Endothelial cell of umbilical vein (primary cell): Measurements from ENCODE around the gene TESK2. TPM values are rescaled to one million over a fixed set of nuclear protein-coding genes. Genes with fewer than 3 reads are reported as not detected.

Source experiments
- BruUV-seq: library from RNA; stranded (reverse); fragments of 400-500 nt; replicated peaks from 2 replicates; lab custom pipeline; 2021; lab: Mats Ljungman, UMichigan
- CTCF ChIA-PET: fragments of 300-600, 350-600 bp; sonication (Branson Sonifier 250); formaldehyde crosslinking; loops from one replicate; lab custom pipeline; 2021; ENCODE audit warnings: antibody characterized with exemption, inconsistent platforms; lab: Charles Lee
- POLR2A ChIA-PET: fragments of 300-600, 350-600 bp; sonication (Branson Sonifier 250); formaldehyde crosslinking; loops from one replicate; lab custom pipeline; 2021; ENCODE audit warnings: antibody characterized with exemption, inconsistent platforms; lab: Charles Lee
- DNase-seq: peaks from one replicate; pipeline ENCODE4 v3.0.0-alpha.2; 2011; ENCODE audit warnings: low read depth, low spot score
- FAIRE-seq: peaks from 2 replicates; lab custom pipeline; 2011; peaks lifted over from hg19 to GRCh38; lab: Jason Lieb, UNC
- H2AFZ ChIP-seq: 2 replicates; pipeline ENCODE4 v1.6.0; 2012; ENCODE audit warnings: low read depth, low read length, control low read depth, inconsistent platforms
- H3K27ac ChIP-seq: 2 replicates; pipeline ENCODE4 v1.5.1; 2011; ENCODE audit warnings: low read depth, mild to moderate bottlenecking, control low read depth, low read length, moderate library complexity; ENCODE audit not compliant: insufficient read depth
- H3K27me3 ChIP-seq, 2 experiments: 2 replicates each; pipeline versions ENCODE4 v1.6.0 to v1.6.1; 2011; ENCODE audit warnings: low read length in 2 of 2, mixed read lengths in 1 of 2; ENCODE audit not compliant: control insufficient read depth in 2 of 2, insufficient read depth in 2 of 2
- H3K36me3 ChIP-seq, 2 experiments: 2 replicates in 1 of 2; 3 replicates in 1 of 2; pipeline ENCODE4 v1.5.1; 2011; ENCODE audit warnings: low read length in 2 of 2, mild to moderate bottlenecking in 1 of 2, moderate library complexity in 1 of 2; ENCODE audit not compliant: control insufficient read depth in 2 of 2, insufficient read depth in 2 of 2; ENCODE audit errors: extremely low read depth in 1 of 2
- H3K4me1 ChIP-seq: 3 replicates; pipeline ENCODE4 v1.5.1; 2011; ENCODE audit warnings: mild to moderate bottlenecking, low read length; ENCODE audit not compliant: control insufficient read depth, insufficient read depth; ENCODE audit errors: extremely low read depth
- H3K4me2 ChIP-seq: 2 replicates; pipeline ENCODE4 v1.6.1; 2011; ENCODE audit warnings: low read length, control low read depth, mixed read lengths; ENCODE audit not compliant: insufficient read depth
- H3K4me3 ChIP-seq, 3 experiments: fragments of 200-600 bp in 1 of 3; sonication (generic), shearing (Covaris generic) in 1 of 3; replicated peaks in 1 of 3; 2 replicates each; pipeline ENCODE4 v1.5.1; 2011 to 2016; ENCODE audit warnings: control low read depth in 3 of 3, low read length in 3 of 3, mild to moderate bottlenecking in 2 of 3, inconsistent platforms in 1 of 3, low read depth in 1 of 3, moderate library complexity in 1 of 3; ENCODE audit not compliant: insufficient read depth in 1 of 3
- H3K79me2 ChIP-seq: 2 replicates; pipeline ENCODE4 v1.6.0; 2012; ENCODE audit warnings: low read length, inconsistent platforms; ENCODE audit not compliant: control insufficient read depth, insufficient read depth
- H3K9ac ChIP-seq: replicated peaks from 2 replicates; pipeline ENCODE3; 2011; ENCODE audit warnings: low read length, control low read depth; ENCODE audit not compliant: insufficient read depth; ENCODE audit errors: extremely low read depth
- H3K9me1 ChIP-seq: replicated peaks from 3 replicates; pipeline ENCODE4 v1.6.0; 2011; ENCODE audit warnings: mild to moderate bottlenecking, low read length; ENCODE audit not compliant: control insufficient read depth, insufficient read depth; ENCODE audit errors: extremely low read depth
- H3K9me3 ChIP-seq: replicated peaks from 2 replicates; pipeline ENCODE4 v1.5.1; 2012; ENCODE audit warnings: low read length, inconsistent platforms; ENCODE audit not compliant: control insufficient read depth, insufficient read depth
- H4K20me1 ChIP-seq: replicated peaks from 2 replicates; pipeline ENCODE3; 2011; ENCODE audit warnings: mild to moderate bottlenecking, low read length; ENCODE audit not compliant: control insufficient read depth, insufficient read depth; ENCODE audit errors: extremely low read depth
- JUN ChIP-seq: IDR thresholded peaks from 2 replicates; pipeline ENCODE4 v1.6.1; 2011; ENCODE audit warnings: borderline replicate concordance, low read depth; ENCODE audit not compliant: insufficient read length, insufficient read depth
- MYC ChIP-seq: IDR thresholded peaks from one replicate; pipeline ENCODE4 v1.6.1; 2011; ENCODE audit warnings: mild to moderate bottlenecking, low read depth, low read length
- POLR2A ChIP-seq: IDR thresholded peaks from 2 replicates; pipeline ENCODE4 v1.6.1; 2012; ENCODE audit warnings: low read depth, mild to moderate bottlenecking, control low read depth, low read length
- POLR2AphosphoS5 ChIP-seq: IDR thresholded peaks from 2 replicates; pipeline ENCODE4 v1.6.1; 2012; ENCODE audit warnings: low read depth, mild to moderate bottlenecking, control low read depth, low read length, moderate library complexity; ENCODE audit not compliant: insufficient read depth
- dilution Hi-C: fragments of 300-500 bp; cut with MboI; formaldehyde crosslinking; loops from one replicate; pipeline ENCODE4 v1.15.0; 2019; ENCODE audit warnings: low sequenced_read_pairs; ENCODE audit not compliant: extremely low pct_ligation_motif_present
- intact Hi-C: fragments of 100-400 bp; cut with micrococcal nuclease; formaldehyde crosslinking; loops from one replicate; pipeline ENCODE4 v1.10.0; 2022
- polyA plus RNA-seq, 4 experiments: library from polyadenylated mRNA; depleted of rRNA in 3 of 4; stranded (reverse) in 3 of 4; unstranded in 1 of 4; fragments of >200 nt; gene quantifications; 2 replicates each; pipeline versions ENCODE4 v1.2.1 to v1.2.3, GENCODE V29; 2011 to 2012; ENCODE audit warnings: missing spikeins in 1 of 4
- total RNA-seq: library from RNA; stranded (reverse); gene quantifications from 2 replicates; pipeline ENCODE4 v1.2.3, GENCODE V29; 2021
- TF ChIP-seq, protein P1 (sequence below), 2 donors: IDR thresholded peaks; 1 replicate in 1 of 2; 2 replicates in 1 of 2; pipeline ENCODE4 v1.5.1; 2011; ENCODE audit warnings: low read length in 2 of 2, mild to moderate bottlenecking in 2 of 2, moderate library complexity in 2 of 2, control low read depth in 1 of 2, inconsistent platforms in 1 of 2, low read depth in 1 of 2; ENCODE audit not compliant: insufficient read depth in 1 of 2; ENCODE audit errors: extremely low read depth in 1 of 2

Gene TESK2
- total and polyA plus RNA-seq, 2 donors (not counting 3 experiments of a cell fraction or from before 2014, with no cell fraction given): 2.1 to 2.6 TPM

DNA sequence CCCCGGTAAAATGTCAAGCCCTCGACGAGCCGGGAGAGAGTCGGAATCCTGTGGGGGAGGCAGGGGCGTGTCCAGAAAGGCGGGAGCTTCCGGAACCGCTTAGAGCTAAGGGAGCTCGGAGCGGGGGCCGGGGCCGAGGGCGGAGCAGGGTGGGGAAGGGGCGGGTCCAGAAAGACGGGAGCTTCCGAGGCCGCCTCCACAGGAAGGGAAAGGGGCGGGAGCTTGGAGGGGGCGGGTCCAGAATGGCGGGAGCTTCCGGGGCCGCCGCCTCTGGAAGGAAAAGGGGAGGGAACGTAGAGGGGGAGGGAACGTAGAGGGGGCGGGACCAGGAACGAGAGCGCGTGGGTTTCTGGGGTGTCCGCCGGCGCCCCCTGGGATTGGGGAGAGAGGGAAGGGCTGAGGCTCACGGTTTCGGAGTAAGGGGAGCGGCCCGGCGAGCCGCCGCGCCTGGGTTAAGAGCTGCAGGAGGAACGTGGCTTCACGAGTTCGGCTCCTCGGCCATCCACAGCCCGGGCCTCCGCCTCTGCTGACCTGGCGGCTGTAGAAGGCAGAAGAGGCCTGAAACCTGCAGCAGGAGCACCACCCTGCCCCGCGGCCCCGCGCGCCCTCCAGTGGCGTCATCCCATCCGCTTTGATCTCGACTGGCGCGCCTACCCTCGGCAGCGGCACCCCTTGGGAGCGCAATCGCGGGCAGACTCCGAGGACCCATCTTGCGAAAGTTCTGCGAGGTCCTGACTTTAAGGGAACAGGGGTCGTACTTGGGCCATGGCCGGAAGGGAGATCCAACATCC is 187.2 kb downstream of the TESK2 start:
- FAIRE-seq (peak; percentile 90), DNase-seq (peak; percentile 98)
- CTCF ChIA-PET: interaction anchor here (0.6 to 9.9 kb wide), 26 partner anchors 9 to 629 kb away, joined by 3 to 556 read pairs (median 4); partner anchors contain the start of genes ARMH1, BEST4, HECTD3 and HPDL
- Histone ChIP-seq H3K9me1 (no peaks in the 10 kb centered on the region), H3K27ac (peak overlapping the region; percentile 67), H3K79me2 (no peaks in the 10 kb centered on the region), H3K27me3 (no peaks in the 10 kb centered on the region), H4K20me1 (no peaks in the 10 kb centered on the region), H3K4me1 (peaks cover 14% of the 10 kb centered on the region), H3K4me2 (peak overlapping the region; percentile 54), H2AFZ (peak overlapping the region; percentile 66), H3K9ac (peak overlapping the region; percentile 69), H3K4me3 (peak overlapping the region; percentile 51 to 60 (median 54)), H3K36me3 (no peaks in the 10 kb centered on the region), H3K9me3 (no peaks in the 10 kb centered on the region)
- dilution Hi-C loops: no loop called here
- intact Hi-C loops: loop anchor here (1.0 to 5.0 kb wide), 7 partner anchors 23 to 572 kb away; partner anchors contain the start of genes EIF2B3, HPDL, MUTYH and RNU5D-1
- TF ChIP-seq JUN (no peak), MYC (peak; percentile 31), POLR2A (peak; percentile 74), POLR2AphosphoS5 (peak; percentile 74)
- TF ChIP-seq, protein P1, sequence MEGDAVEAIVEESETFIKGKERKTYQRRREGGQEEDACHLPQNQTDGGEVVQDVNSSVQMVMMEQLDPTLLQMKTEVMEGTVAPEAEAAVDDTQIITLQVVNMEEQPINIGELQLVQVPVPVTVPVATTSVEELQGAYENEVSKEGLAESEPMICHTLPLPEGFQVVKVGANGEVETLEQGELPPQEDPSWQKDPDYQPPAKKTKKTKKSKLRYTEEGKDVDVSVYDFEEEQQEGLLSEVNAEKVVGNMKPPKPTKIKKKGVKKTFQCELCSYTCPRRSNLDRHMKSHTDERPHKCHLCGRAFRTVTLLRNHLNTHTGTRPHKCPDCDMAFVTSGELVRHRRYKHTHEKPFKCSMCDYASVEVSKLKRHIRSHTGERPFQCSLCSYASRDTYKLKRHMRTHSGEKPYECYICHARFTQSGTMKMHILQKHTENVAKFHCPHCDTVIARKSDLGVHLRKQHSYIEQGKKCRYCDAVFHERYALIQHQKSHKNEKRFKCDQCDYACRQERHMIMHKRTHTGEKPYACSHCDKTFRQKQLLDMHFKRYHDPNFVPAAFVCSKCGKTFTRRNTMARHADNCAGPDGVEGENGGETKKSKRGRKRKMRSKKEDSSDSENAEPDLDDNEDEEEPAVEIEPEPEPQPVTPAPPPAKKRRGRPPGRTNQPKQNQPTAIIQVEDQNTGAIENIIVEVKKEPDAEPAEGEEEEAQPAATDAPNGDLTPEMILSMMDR (IDR thresholded peaks at IDR 0.05; ENCODE audit: extremely low read depth in 1 of 2, insufficient read depth in 1 of 2, low read depth in 1 of 2, low read length in 2 of 2): peak; percentile 54 to 74
- TSS peak; percentile 75 for BruUV-seq
- POLR2A ChIA-PET: interaction anchor here (0.6 to 1.3 kb wide), 11 partner anchors 36 to 528 kb away, joined by 3 to 33 read pairs (median 5); partner anchors contain the start of genes HECTD3, MUTYH, PLK3 and PRDX1
